B cell (primary cell): ENCODE measurements around the gene WNT6.

ENCODE experiments used
- EZH2 ChIP-seq: IDR thresholded peaks from 2 replicates; pipeline ENCODE4 v1.6.1; 2012; ENCODE audit warnings: borderline replicate concordance, low read depth, mild to moderate bottlenecking, moderate library complexity, low read length; ENCODE audit not compliant: insufficient read depth, poor library complexity, severe bottlenecking
- TF ChIP-seq, protein P1 (sequence below): fragments of 200-600 bp; IDR thresholded peaks from one replicate; pipeline ENCODE4 v1.8.0; 2022; ENCODE audit warnings: antibody characterized with exemption, mild to moderate bottlenecking

DNA sequence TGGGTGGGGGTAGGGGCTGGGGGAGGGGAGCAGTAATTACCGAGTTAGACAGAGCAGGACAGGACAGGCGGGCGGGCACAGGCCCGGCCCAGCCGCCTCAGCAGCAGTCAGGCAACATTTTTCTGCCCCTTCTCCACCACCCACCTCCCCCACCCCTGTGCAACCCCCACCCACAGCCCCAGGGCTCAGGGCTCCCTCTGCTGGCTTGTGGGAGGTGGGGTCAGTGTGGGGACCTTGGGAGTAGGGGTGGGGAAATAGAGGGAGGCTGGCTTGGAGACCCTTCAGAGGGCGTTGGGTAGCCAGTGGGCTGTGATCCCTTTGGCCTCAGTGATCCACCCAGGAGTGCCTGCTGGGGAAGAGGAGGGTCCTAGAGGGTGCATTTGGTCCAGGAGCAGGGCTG, 6.4 kb downstream of the WNT6 start:
- TF ChIP-seq, protein P1, sequence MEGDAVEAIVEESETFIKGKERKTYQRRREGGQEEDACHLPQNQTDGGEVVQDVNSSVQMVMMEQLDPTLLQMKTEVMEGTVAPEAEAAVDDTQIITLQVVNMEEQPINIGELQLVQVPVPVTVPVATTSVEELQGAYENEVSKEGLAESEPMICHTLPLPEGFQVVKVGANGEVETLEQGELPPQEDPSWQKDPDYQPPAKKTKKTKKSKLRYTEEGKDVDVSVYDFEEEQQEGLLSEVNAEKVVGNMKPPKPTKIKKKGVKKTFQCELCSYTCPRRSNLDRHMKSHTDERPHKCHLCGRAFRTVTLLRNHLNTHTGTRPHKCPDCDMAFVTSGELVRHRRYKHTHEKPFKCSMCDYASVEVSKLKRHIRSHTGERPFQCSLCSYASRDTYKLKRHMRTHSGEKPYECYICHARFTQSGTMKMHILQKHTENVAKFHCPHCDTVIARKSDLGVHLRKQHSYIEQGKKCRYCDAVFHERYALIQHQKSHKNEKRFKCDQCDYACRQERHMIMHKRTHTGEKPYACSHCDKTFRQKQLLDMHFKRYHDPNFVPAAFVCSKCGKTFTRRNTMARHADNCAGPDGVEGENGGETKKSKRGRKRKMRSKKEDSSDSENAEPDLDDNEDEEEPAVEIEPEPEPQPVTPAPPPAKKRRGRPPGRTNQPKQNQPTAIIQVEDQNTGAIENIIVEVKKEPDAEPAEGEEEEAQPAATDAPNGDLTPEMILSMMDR, result no peak
- no peak for TF ChIP-seq EZH2
